Measurements from ENCODE around the gene SEMA5A.

SEMA5A gene

DNA sequence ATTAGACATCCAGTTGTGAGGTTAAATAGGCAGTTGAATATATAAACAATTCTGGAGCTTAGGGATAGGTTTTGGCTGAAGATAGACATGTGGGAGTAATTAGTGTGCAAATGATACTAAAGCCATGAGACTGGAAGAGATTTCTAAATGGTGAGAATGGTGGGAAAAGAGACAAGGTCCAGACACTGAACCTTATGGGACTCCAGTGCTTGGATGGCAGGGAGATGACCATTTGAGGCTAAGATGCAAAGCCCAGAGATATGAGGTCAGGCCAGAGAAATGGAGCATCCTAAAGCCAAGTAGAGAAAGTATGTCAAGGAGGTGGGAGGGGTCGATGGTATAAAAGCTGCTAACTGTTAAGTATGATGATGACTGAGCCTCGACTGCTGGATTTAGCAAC, 115.6 kb downstream of the SEMA5A start:
- Histone ChIP-seq H3K27me3 (ENCODE audit: low read depth, low read length) (no peaks in the 10 kb centered on the region), H3K27ac (ENCODE audit: low read length) (no peak overlapping the region), H3K4me1 (ENCODE audit: control insufficient read depth in 1 of 2, insufficient read depth in 2 of 2, low read length in 2 of 2) (no peaks in the 10 kb centered on the region), H3K36me3 (ENCODE audit: control insufficient read depth in 1 of 2, insufficient read depth in 2 of 2, low read length in 2 of 2) (no peaks in the 10 kb centered on the region), H3K9me3 (ENCODE audit: control insufficient read depth in 1 of 2, low read length in 2 of 2) (no peaks in the 10 kb centered on the region), H3K4me3 (ENCODE audit: low read depth in 1 of 2, low read length in 2 of 2) (no peak overlapping the region)

GRCh38 chr5:9429691-9430215, 116.1 kb downstream of the SEMA5A start:
- Histone ChIP-seq H3K36me3 (ENCODE audit: control insufficient read depth in 1 of 2, insufficient read depth in 2 of 2, low read length in 2 of 2) (no peaks in the 10 kb centered on the region), H3K27me3 (ENCODE audit: low read depth, low read length) (no peaks in the 10 kb centered on the region), H3K4me1 (ENCODE audit: control insufficient read depth in 1 of 2, insufficient read depth in 2 of 2, low read length in 2 of 2) (no peaks in the 10 kb centered on the region), H3K27ac (ENCODE audit: low read length) (no peak overlapping the region), H3K9me3 (ENCODE audit: control insufficient read depth in 1 of 2, low read length in 2 of 2) (no peaks in the 10 kb centered on the region), H3K4me3 (ENCODE audit: low read depth in 1 of 2, low read length in 2 of 2) (no peak overlapping the region)

DNA sequence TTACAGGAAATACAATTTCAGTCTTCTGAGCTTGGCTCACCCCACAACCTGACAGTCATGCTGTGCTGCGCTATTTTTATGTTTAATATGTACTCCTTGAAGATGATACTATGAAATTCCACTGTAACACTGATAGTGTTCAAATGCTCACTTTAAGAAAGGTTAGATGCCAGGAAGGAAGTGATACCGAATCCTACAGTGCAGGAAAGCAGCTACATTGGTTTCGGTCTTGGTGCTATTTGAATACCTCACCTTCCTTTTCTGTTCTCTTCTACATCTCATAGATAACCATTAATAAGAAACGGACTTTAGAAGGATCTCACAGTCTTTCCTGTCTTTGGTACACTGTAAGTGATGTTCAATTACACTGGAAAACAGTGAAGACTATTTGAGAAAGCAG, 117.6 kb downstream of the SEMA5A start:
- Histone ChIP-seq H3K4me1 (ENCODE audit: control insufficient read depth in 1 of 2, insufficient read depth in 2 of 2, low read length in 2 of 2) (no peaks in the 10 kb centered on the region), H3K36me3 (ENCODE audit: control insufficient read depth in 1 of 2, insufficient read depth in 2 of 2, low read length in 2 of 2) (no peaks in the 10 kb centered on the region), H3K9me3 (ENCODE audit: control insufficient read depth in 1 of 2, low read length in 2 of 2) (no peaks in the 10 kb centered on the region), H3K27me3 (ENCODE audit: low read depth, low read length) (no peaks in the 10 kb centered on the region), H3K4me3 (ENCODE audit: low read depth in 1 of 2, low read length in 2 of 2) (no peak overlapping the region), H3K27ac (ENCODE audit: low read length) (no peak overlapping the region)

DNA sequence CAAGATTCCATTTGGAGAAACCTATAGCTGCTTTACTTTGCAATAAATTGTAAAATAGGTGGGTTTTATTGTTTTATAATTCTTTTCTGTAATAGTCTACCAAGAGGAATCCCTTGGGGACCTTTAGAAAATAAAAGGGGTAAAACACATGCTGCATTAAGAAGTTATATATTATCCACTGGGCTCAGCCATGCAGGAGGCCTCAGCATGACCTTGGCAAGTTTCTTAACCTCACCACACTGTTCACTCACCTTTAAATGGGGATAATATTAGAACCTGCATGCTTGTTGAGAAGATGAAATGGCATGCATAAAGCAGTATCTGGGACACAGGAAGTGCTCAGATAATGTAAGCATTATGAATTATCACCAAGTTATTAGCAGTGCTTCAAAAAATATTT, 120.2 kb downstream of the SEMA5A start:
- no peaks in the 10 kb centered on the region for H3K36me3 ChIP-seq (ENCODE audit: control insufficient read depth in 1 of 2, insufficient read depth in 2 of 2, low read length in 2 of 2)
- no peaks in the 10 kb centered on the region for H3K9me3 ChIP-seq (ENCODE audit: control insufficient read depth in 1 of 2, low read length in 2 of 2)
- no peak overlapping the region for H3K4me3 ChIP-seq (ENCODE audit: low read depth in 1 of 2, low read length in 2 of 2)
- H3K27me3 ChIP-seq (ENCODE audit: low read depth, low read length), result no peaks in the 10 kb centered on the region
- no peaks in the 10 kb centered on the region for H3K4me1 ChIP-seq (ENCODE audit: control insufficient read depth in 1 of 2, insufficient read depth in 2 of 2, low read length in 2 of 2)
- no peak overlapping the region for H3K27ac ChIP-seq (ENCODE audit: low read length)

DNA sequence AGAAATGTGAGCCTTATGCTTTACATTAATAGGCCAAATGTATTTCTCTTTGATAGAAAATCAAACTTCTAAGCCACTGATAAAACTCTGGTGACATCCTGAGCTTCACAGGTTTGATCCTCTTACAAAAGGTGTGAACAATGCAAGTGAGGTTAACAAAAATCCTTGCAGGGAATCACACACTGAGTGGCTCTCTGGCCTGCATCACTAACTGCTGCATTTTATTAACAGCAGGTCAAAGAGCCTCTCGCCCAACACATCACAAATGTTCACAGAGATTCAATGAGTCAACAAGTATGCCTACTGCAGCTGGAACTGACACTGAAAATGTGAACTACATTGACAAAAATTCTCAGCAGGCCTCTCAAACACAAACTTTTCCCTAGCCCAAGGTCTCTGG, 122.3 kb downstream of the SEMA5A start:
- H3K27me3 ChIP-seq (ENCODE audit: low read depth, low read length), result no peaks in the 10 kb centered on the region
- H3K27ac ChIP-seq (ENCODE audit: low read length), result no peak overlapping the region
- no peaks in the 10 kb centered on the region for H3K4me1 ChIP-seq (ENCODE audit: control insufficient read depth in 1 of 2, insufficient read depth in 2 of 2, low read length in 2 of 2)
- H3K36me3 ChIP-seq (ENCODE audit: control insufficient read depth in 1 of 2, insufficient read depth in 2 of 2, low read length in 2 of 2), result no peaks in the 10 kb centered on the region
- no peaks in the 10 kb centered on the region for H3K9me3 ChIP-seq (ENCODE audit: control insufficient read depth in 1 of 2, low read length in 2 of 2)
- H3K4me3 ChIP-seq (ENCODE audit: low read depth in 1 of 2, low read length in 2 of 2), result no peak overlapping the region

DNA sequence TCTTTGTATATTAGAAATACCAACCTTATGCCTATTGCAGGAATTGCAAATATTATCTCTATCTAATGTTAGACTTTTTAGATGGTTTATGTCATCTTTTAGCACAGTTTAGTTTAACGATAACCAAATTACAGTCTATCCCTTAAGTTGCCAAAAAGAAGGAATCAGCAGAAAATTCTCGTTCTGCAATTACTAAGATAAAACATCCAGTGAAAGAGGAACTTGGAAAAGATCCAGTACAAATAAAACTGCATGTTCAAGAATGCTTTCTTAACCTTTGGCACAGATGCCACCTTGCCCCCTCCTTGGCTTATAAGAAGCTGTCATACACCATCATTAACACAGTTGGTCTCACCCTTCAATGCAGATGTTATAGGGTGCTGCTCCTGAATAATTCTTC, 124.0 kb downstream of the SEMA5A start:
- Histone ChIP-seq H3K36me3 (ENCODE audit: control insufficient read depth in 1 of 2, insufficient read depth in 2 of 2, low read length in 2 of 2) (no peaks in the 10 kb centered on the region), H3K4me1 (ENCODE audit: control insufficient read depth in 1 of 2, insufficient read depth in 2 of 2, low read length in 2 of 2) (no peaks in the 10 kb centered on the region), H3K27ac (ENCODE audit: low read length) (no peak overlapping the region), H3K9me3 (ENCODE audit: control insufficient read depth in 1 of 2, low read length in 2 of 2) (no peaks in the 10 kb centered on the region), H3K4me3 (ENCODE audit: low read depth in 1 of 2, low read length in 2 of 2) (no peak overlapping the region), H3K27me3 (ENCODE audit: low read depth, low read length) (no peaks in the 10 kb centered on the region)

DNA sequence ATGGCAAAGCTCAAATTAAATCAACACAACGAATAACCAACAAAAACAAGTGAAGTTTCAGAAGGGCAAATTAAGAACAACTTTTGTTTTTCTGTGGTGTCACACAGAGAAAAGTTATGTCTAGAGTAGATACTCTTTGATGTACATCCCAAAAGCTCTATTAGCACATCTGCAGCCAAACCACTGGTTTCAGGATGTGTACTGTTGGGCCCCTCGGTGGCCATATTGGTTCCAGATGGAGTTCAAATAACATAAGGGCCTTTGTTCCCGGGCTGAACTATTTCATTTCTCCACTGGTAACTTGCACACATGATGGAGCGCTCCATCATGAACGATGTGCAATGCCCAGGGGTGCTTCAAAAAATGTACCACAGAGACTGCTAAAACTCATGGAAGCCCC, 126.1 kb downstream of the SEMA5A start:
- no peaks in the 10 kb centered on the region for H3K36me3 ChIP-seq (ENCODE audit: control insufficient read depth in 1 of 2, insufficient read depth in 2 of 2, low read length in 2 of 2)
- H3K9me3 ChIP-seq (ENCODE audit: control insufficient read depth in 1 of 2, low read length in 2 of 2), result no peaks in the 10 kb centered on the region
- H3K4me1 ChIP-seq (ENCODE audit: control insufficient read depth in 1 of 2, insufficient read depth in 2 of 2, low read length in 2 of 2), result no peaks in the 10 kb centered on the region
- H3K4me3 ChIP-seq (ENCODE audit: low read depth in 1 of 2, low read length in 2 of 2), result no peak overlapping the region
- no peaks in the 10 kb centered on the region for H3K27me3 ChIP-seq (ENCODE audit: low read depth, low read length)
- no peak overlapping the region for H3K27ac ChIP-seq (ENCODE audit: low read length)

DNA sequence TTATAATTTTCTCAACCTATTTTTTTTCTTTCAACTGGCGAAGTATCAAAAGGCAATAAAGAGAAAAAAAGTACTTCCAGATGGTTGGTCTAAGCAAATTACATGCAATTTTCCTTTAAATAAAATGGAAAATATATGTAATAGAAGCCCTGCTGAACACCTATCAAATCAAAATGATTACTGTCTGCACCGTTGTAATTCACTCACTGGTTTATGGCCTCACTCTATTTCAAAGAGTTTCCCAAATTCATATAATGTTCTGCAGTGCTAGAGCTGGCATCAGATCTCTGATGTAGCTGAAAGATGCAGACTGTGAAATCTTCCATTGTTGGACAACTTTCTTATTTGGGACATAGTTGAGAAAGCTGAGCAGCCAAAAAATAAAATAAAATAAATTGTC, 130.3 kb downstream of the SEMA5A start:
- Histone ChIP-seq H3K4me1 (ENCODE audit: control insufficient read depth in 1 of 2, insufficient read depth in 2 of 2, low read length in 2 of 2) (no peaks in the 10 kb centered on the region), H3K27me3 (ENCODE audit: low read depth, low read length) (no peaks in the 10 kb centered on the region), H3K4me3 (ENCODE audit: low read depth in 1 of 2, low read length in 2 of 2) (no peak overlapping the region), H3K9me3 (ENCODE audit: control insufficient read depth in 1 of 2, low read length in 2 of 2) (no peaks in the 10 kb centered on the region), H3K27ac (ENCODE audit: low read length) (no peak overlapping the region), H3K36me3 (ENCODE audit: control insufficient read depth in 1 of 2, insufficient read depth in 2 of 2, low read length in 2 of 2) (no peaks in the 10 kb centered on the region)

DNA sequence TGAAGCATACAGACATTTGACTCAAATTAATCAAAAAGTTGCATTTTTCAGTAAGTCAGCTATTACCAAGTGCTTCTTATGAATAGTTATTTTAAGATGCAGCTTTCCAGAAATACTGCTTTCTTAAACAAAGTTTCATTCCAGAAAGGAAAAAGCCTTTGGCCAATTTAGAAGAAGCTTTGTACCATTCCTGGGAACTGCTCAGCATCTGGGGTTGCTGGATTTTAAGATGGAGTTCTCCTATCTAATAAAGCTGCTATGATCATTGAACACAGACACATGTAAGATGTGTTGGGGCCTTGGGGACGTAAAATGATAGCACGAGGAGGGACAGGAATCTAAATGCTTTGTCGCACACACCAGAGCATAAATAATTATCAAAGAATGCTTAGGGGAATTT, 130.8 kb downstream of the SEMA5A start:
- Histone ChIP-seq H3K27ac (ENCODE audit: low read length) (no peak overlapping the region), H3K36me3 (ENCODE audit: control insufficient read depth in 1 of 2, insufficient read depth in 2 of 2, low read length in 2 of 2) (no peaks in the 10 kb centered on the region), H3K27me3 (ENCODE audit: low read depth, low read length) (no peaks in the 10 kb centered on the region), H3K9me3 (ENCODE audit: control insufficient read depth in 1 of 2, low read length in 2 of 2) (no peaks in the 10 kb centered on the region), H3K4me3 (ENCODE audit: low read depth in 1 of 2, low read length in 2 of 2) (no peak overlapping the region), H3K4me1 (ENCODE audit: control insufficient read depth in 1 of 2, insufficient read depth in 2 of 2, low read length in 2 of 2) (no peaks in the 10 kb centered on the region)

DNA sequence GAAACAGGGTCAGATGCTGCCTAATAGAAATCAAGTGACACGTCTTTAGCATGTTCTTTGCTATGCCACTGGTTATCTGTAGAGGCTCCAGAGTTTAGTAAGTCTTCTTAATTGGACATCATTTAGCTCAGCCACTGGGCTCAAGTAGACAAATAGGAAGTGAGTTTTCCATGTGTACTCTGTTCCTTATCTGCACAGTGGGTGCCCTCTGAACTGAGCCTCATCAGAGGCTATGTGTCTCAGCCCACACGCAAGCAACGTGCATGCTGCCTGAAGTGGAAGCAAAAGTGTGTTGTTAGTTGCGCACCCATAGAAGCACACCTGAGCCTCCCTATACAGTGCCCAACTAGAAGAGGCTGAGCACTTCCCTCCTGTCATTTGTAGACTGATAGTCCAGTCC, 134.7 kb downstream of the SEMA5A start:
- Histone ChIP-seq H3K4me1 (ENCODE audit: control insufficient read depth in 1 of 2, insufficient read depth in 2 of 2, low read length in 2 of 2) (no peaks in the 10 kb centered on the region), H3K4me3 (ENCODE audit: low read depth in 1 of 2, low read length in 2 of 2) (no peak overlapping the region), H3K27me3 (ENCODE audit: low read depth, low read length) (no peaks in the 10 kb centered on the region), H3K36me3 (ENCODE audit: control insufficient read depth in 1 of 2, insufficient read depth in 2 of 2, low read length in 2 of 2) (no peaks in the 10 kb centered on the region), H3K27ac (ENCODE audit: low read length) (no peak overlapping the region), H3K9me3 (ENCODE audit: control insufficient read depth in 1 of 2, low read length in 2 of 2) (no peaks in the 10 kb centered on the region)

DNA sequence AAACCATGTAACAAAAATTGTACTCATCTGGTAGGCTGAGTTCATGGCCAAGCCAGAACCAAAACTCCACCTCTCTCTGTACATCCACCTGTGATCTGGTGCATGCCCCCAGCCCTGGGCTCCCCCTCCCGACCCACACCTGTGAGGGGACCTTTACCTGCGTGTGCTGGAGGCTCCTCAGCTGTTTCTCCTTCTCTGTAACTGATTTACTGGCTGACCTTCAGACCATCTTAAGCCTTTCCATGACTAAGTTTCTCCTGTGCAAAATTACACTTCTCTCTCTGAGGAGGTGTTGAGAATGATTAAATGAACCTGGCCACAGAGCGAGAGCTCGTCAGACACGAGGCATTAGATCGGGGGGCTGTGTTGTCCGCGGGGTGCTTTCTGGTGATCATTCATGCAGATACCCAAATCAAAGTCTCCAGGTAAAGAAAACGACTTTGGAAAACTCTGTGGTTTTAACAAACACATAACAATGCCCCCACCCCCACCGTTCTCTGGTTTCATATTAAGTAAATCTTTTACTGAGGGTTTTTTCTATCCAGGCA, 136.4 kb downstream of the SEMA5A start:
- no peaks in the 10 kb centered on the region for H3K27me3 ChIP-seq (ENCODE audit: low read depth, low read length)
- no peaks in the 10 kb centered on the region for H3K4me1 ChIP-seq (ENCODE audit: control insufficient read depth in 1 of 2, insufficient read depth in 2 of 2, low read length in 2 of 2)
- H3K27ac ChIP-seq (ENCODE audit: low read length), result no peak overlapping the region
- no peaks in the 10 kb centered on the region for H3K36me3 ChIP-seq (ENCODE audit: control insufficient read depth in 1 of 2, insufficient read depth in 2 of 2, low read length in 2 of 2)
- no peak overlapping the region for H3K4me3 ChIP-seq (ENCODE audit: low read depth in 1 of 2, low read length in 2 of 2)
- H3K9me3 ChIP-seq (ENCODE audit: control insufficient read depth in 1 of 2, low read length in 2 of 2), result no peaks in the 10 kb centered on the region

DNA sequence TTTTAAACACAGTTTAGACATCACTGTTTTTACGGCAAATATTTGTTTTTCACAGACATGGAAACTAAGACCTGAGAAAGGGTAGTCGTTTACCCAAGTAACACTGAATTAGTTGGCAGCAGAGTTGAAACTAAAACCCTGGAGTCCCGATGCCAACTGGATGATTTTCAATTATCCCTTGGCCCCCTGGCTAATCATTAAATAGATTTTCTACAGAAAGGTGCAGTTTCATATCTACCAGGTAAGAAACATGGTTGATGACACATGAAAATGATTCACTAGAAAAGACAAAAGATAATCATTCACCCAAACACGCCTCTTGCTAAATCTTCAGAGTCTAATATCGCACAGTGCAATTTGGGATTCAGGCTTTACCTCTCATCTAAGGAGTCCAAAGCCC, 136.9 kb downstream of the SEMA5A start:
- Histone ChIP-seq H3K36me3 (ENCODE audit: control insufficient read depth in 1 of 2, insufficient read depth in 2 of 2, low read length in 2 of 2) (no peaks in the 10 kb centered on the region), H3K27ac (ENCODE audit: low read length) (no peak overlapping the region), H3K4me1 (ENCODE audit: control insufficient read depth in 1 of 2, insufficient read depth in 2 of 2, low read length in 2 of 2) (no peaks in the 10 kb centered on the region), H3K4me3 (ENCODE audit: low read depth in 1 of 2, low read length in 2 of 2) (no peak overlapping the region), H3K27me3 (ENCODE audit: low read depth, low read length) (no peaks in the 10 kb centered on the region), H3K9me3 (ENCODE audit: control insufficient read depth in 1 of 2, low read length in 2 of 2) (no peaks in the 10 kb centered on the region)
